ENCODE results near the gene RMDN2.

DNA sequence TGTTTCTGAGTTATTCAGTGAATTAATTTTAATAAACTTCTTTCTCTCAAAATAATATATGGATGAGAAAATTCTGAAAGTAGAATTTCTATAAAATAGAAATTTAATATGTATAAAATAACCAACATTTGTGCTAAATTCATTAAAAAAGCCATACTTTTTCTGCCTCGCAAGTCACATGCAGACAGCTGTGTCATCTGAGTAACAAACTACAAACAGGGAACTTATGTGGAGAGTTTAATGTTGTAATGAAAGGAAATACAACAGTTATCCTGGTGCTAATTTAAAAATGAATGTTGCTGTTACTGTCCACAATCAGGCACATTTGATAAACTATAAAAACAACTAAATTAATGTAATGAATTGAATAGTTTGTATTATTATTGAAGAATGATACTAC, 22.2 kb downstream of the RMDN2 start:
- TF ChIP-seq, protein P1, sequence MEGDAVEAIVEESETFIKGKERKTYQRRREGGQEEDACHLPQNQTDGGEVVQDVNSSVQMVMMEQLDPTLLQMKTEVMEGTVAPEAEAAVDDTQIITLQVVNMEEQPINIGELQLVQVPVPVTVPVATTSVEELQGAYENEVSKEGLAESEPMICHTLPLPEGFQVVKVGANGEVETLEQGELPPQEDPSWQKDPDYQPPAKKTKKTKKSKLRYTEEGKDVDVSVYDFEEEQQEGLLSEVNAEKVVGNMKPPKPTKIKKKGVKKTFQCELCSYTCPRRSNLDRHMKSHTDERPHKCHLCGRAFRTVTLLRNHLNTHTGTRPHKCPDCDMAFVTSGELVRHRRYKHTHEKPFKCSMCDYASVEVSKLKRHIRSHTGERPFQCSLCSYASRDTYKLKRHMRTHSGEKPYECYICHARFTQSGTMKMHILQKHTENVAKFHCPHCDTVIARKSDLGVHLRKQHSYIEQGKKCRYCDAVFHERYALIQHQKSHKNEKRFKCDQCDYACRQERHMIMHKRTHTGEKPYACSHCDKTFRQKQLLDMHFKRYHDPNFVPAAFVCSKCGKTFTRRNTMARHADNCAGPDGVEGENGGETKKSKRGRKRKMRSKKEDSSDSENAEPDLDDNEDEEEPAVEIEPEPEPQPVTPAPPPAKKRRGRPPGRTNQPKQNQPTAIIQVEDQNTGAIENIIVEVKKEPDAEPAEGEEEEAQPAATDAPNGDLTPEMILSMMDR (IDR thresholded peaks at IDR 0.05), result no peak
- no peak for TF ChIP-seq POLR2A (IDR thresholded peaks at IDR 0.05)
